ENCODE results near the gene SMARCA1. TPM values are rescaled to one million over a fixed set of nuclear protein-coding genes. Genes with fewer than 3 reads are reported as not detected.

SMARCA1 gene
- total RNA-seq, 2 donors from 2014 or later: 34.0 to 56.6 TPM

DNA sequence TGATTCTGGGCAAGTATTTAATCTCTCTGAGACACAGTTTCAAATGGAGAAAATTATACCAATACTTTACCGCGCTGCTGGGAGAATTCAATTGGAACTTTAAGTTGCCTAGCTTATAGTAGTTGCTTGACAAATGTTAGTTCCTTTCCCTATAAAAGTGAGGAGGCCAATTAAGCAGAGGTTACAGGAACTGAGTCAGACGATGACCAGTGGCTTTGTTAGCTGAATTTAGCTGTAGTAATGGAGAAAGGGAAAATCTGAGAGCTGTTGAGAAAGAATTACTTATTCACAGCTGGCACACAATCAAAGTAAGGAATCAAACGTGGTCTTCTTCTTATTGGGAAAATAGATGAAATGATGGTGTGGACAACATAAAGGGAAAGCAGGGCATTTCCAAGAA lies 29.6 kb downstream of the SMARCA1 start:
- TF ChIP-seq, protein P1, sequence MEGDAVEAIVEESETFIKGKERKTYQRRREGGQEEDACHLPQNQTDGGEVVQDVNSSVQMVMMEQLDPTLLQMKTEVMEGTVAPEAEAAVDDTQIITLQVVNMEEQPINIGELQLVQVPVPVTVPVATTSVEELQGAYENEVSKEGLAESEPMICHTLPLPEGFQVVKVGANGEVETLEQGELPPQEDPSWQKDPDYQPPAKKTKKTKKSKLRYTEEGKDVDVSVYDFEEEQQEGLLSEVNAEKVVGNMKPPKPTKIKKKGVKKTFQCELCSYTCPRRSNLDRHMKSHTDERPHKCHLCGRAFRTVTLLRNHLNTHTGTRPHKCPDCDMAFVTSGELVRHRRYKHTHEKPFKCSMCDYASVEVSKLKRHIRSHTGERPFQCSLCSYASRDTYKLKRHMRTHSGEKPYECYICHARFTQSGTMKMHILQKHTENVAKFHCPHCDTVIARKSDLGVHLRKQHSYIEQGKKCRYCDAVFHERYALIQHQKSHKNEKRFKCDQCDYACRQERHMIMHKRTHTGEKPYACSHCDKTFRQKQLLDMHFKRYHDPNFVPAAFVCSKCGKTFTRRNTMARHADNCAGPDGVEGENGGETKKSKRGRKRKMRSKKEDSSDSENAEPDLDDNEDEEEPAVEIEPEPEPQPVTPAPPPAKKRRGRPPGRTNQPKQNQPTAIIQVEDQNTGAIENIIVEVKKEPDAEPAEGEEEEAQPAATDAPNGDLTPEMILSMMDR (IDR thresholded peaks at IDR 0.05): no peak

DNA sequence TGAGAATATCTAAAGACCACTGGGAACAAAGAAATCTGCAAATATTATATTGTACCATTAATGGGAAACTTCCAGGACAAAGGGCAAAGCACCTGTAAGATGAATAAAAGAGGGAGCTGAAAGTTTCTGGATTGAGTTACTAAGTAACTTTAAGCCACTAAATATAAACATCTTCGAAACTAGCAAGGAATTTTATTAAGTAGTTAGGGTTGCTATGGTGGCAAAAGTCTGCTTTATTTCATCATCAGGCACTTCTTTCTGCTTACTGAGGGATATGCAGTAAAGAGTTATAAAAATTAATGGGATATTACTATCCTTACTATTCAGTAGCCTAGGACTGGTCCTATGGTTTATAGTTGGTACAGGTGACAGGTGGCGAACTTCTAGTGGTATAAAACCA lies 33.0 kb downstream of the SMARCA1 start:
- Histone ChIP-seq H3K4me1 (ENCODE audit: control insufficient read depth in 1 of 2, low read depth in 2 of 2) (no peaks in the 10 kb centered on the region), H3K36me3 (peaks cover 7% of the 10 kb centered on the region), H3K9me3 (no peaks in the 10 kb centered on the region), H3K4me3 (no peak overlapping the region), H3K27me3 (replicated peaks; ENCODE audit: insufficient read depth) (no peaks in the 10 kb centered on the region), H3K27ac (no peak overlapping the region)
- ATAC-seq (ENCODE audit: insufficient number of reproducible peaks, low FRiP score, low read depth): no peak
- DNase-seq (ENCODE audit: low spot score): no peak
- TF ChIP-seq, protein P1 (IDR thresholded peaks at IDR 0.05): no peak

More for the DNA sequence above, 29.6 kb downstream of the SMARCA1 start:
- Histone ChIP-seq H3K4me1 (ENCODE audit: control insufficient read depth in 1 of 2, low read depth in 2 of 2) (no peaks in the 10 kb centered on the region), H3K4me3 (no peak overlapping the region), H3K27me3 (replicated peaks; ENCODE audit: insufficient read depth) (no peaks in the 10 kb centered on the region), H3K27ac (no peak overlapping the region), H3K36me3 (no peaks in the 10 kb centered on the region), H3K9me3 (no peaks in the 10 kb centered on the region)
- DNase-seq (ENCODE audit: low spot score): no peak
- no peak for ATAC-seq (ENCODE audit: insufficient number of reproducible peaks, low FRiP score, low read depth)

DNA sequence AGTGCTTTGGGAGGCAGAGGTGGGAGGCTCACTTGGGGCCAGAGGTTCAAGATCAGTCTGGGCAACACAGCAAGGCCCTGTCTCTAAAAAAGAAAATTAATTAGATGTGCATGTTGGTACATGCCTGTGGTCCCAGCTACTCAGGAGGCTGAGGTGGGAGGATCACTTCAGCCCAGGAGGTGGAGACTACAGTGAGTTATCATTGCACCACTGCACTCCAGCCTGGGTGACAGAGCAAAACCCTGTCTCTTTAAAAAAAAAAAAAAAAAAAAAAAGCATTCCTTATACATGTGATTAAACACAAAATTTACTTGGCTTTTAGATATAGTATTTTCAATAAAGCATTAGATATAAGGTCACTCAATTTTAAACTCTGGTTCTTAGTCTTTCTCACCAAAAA lies 34.9 kb downstream of the SMARCA1 start:
- H3K27ac ChIP-seq: no peak overlapping the region
- TF ChIP-seq, protein P1 (IDR thresholded peaks at IDR 0.05): no peak
- no peak overlapping the region for H3K4me3 ChIP-seq
- no peak for ATAC-seq (ENCODE audit: insufficient number of reproducible peaks, low FRiP score, low read depth)
- DNase-seq (ENCODE audit: low spot score): no peak
- H3K36me3 ChIP-seq: peaks cover 7% of the 10 kb centered on the region
- H3K9me3 ChIP-seq: no peaks in the 10 kb centered on the region
- no peaks in the 10 kb centered on the region for H3K27me3 ChIP-seq (replicated peaks; ENCODE audit: insufficient read depth)
- no peaks in the 10 kb centered on the region for H3K4me1 ChIP-seq (ENCODE audit: control insufficient read depth in 1 of 2, low read depth in 2 of 2)

DNA sequence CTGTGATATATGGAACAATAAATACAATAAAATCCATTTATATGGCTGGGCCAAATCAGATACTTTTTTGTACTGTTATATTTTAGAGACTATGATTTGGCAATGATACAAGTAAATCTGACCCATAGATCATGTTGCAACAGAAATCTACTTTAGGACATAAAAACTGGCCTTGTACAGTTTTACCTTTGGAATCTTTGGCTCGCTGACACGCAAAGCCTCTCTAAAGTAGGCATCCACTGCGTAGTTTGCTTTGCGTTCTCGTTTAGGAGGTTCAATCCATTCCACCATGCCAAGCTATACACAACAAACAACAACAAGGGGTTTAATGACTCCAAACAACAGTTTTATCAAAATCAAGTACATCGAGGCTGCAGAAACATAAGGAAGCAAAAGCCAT lies 42.4 kb downstream of the SMARCA1 start:
- no peaks in the 10 kb centered on the region for H3K4me1 ChIP-seq (ENCODE audit: control insufficient read depth in 1 of 2, low read depth in 2 of 2)
- no peak overlapping the region for H3K27ac ChIP-seq
- H3K9me3 ChIP-seq: no peaks in the 10 kb centered on the region
- H3K27me3 ChIP-seq (replicated peaks; ENCODE audit: insufficient read depth): no peaks in the 10 kb centered on the region
- peaks cover 5% of the 10 kb centered on the region for H3K36me3 ChIP-seq
- DNase-seq (ENCODE audit: low spot score) (no peak), ATAC-seq (ENCODE audit: insufficient number of reproducible peaks, low FRiP score, low read depth) (no peak)
- H3K4me3 ChIP-seq: no peak overlapping the region
- TF ChIP-seq, protein P1 (IDR thresholded peaks at IDR 0.05): no peak

DNA sequence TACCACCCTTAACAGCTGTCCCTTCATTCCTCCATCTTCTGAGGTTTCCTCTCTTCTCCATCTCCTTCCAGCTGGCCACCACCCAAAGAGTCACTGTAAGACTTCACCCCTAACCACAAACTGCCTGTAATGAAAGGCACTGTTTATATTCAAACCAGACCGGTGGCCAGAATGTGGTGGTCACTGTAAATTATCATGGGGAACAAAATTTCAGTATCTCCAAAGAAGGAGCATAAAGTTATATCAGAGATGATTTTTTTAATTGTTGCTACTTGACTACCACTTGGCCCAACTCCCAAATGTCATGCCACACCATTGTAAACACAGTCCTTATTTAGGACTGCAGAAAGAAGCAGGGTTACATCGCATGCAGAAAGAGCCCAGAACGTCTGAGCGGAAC lies 44.8 kb downstream of the SMARCA1 start:
- peaks cover 5% of the 10 kb centered on the region for H3K36me3 ChIP-seq
- no peak overlapping the region for H3K27ac ChIP-seq
- H3K4me3 ChIP-seq: no peak overlapping the region
- ATAC-seq (ENCODE audit: insufficient number of reproducible peaks, low FRiP score, low read depth) (no peak), DNase-seq (ENCODE audit: low spot score) (no peak)
- TF ChIP-seq, protein P1 (IDR thresholded peaks at IDR 0.05): no peak
- no peaks in the 10 kb centered on the region for H3K4me1 ChIP-seq (ENCODE audit: control insufficient read depth in 1 of 2, low read depth in 2 of 2)
- H3K27me3 ChIP-seq (replicated peaks; ENCODE audit: insufficient read depth): no peaks in the 10 kb centered on the region
- no peaks in the 10 kb centered on the region for H3K9me3 ChIP-seq

Measured in thoracic aorta (tissue), 2 donors.